HL-60/S4 treated with phorbol 12-myristate 13-acetate at 8.2 ng/mL for 4 days and 3 days (cell line): ENCODE data around the gene AKR1D1.

Experiments used
- in situ Hi-C: fragments of 300-500 bp; cut with MboI; formaldehyde crosslinking; loops from 2 replicates; pipeline ENCODE4 v1.15.0; 2022; ENCODE audit warnings: low sequenced_read_pairs

Gene AKR1D1

GRCh38 chr7:138162236-138162635 is 86.0 kb downstream of the AKR1D1 start:
- in situ Hi-C loops, result loop anchor here (10.0 kb wide), 1 partner anchor 573 kb away; no protein-coding TSS in a partner anchor

- in situ Hi-C loops, result loop anchor here (10.0 kb wide), 1 partner anchor 571 kb away; no protein-coding TSS in a partner anchor
These were observed 87.5 kb downstream of the AKR1D1 start for GRCh38 chr7:138163800-138164199.

- in situ Hi-C loops, result loop anchor here (10.0 kb wide), 1 partner anchor 570 kb away; no protein-coding TSS in a partner anchor
These were observed 88.5 kb downstream of the AKR1D1 start for GRCh38 chr7:138164804-138165203.

GRCh38 chr7:138166681-138167080 is 90.4 kb downstream of the AKR1D1 start:
- in situ Hi-C loops, result loop anchor here (10.0 kb wide), 1 partner anchor 568 kb away; no protein-coding TSS in a partner anchor

GRCh38 chr7:138167222-138167621 is 91.0 kb downstream of the AKR1D1 start:
- in situ Hi-C loops, result loop anchor here (10.0 kb wide), 1 partner anchor 568 kb away; no protein-coding TSS in a partner anchor

GRCh38 chr7:138167869-138168296 is 91.6 kb downstream of the AKR1D1 start:
- in situ Hi-C loops, result loop anchor here (10.0 kb wide), 1 partner anchor 567 kb away; no protein-coding TSS in a partner anchor
